GM23338 (cell line): ENCODE results near the gene KCNMA1.

Source experiments
- CREB1 ChIP-seq: fragments of 250-450 bp; sonication (Bioruptor Pico); IDR thresholded peaks from 2 replicates; pipeline ENCODE4 v1.5.0; 2020; ENCODE audit warnings: low read depth, mild to moderate bottlenecking, moderate library complexity
- EZH2 ChIP-seq: fragments of 200-600 bp; sonication (generic); IDR thresholded peaks from one replicate; pipeline ENCODE4 v1.8.0; 2017; ENCODE audit warnings: antibody characterized with exemption, mild to moderate bottlenecking, low read depth; ENCODE audit not compliant: unreplicated experiment
- EZH2phosphoT487 ChIP-seq: fragments of 200-600 bp; sonication (generic); IDR thresholded peaks from one replicate; pipeline ENCODE4 v1.8.1; 2018; ENCODE audit warnings: antibody characterized with exemption; ENCODE audit not compliant: unreplicated experiment
- JUNB ChIP-seq: IDR thresholded peaks from one replicate; pipeline ENCODE4 v1.6.1; 2016; ENCODE audit warnings: antibody characterized with exemption; ENCODE audit not compliant: unreplicated experiment
- NANOG ChIP-seq: IDR thresholded peaks from 2 replicates; pipeline ENCODE4 v1.6.1; 2016; ENCODE audit warnings: antibody characterized with exemption, borderline replicate concordance
- POLR2AphosphoS5 ChIP-seq: IDR thresholded peaks from 2 replicates; pipeline ENCODE4 v1.6.1; 2016; ENCODE audit warnings: antibody characterized with exemption, low read depth
- STAT1 ChIP-seq: IDR thresholded peaks from one replicate; pipeline ENCODE4 v1.6.1; 2016; ENCODE audit warnings: antibody characterized with exemption; ENCODE audit not compliant: unreplicated experiment
- ZNF114 ChIP-seq: fragments of 250-450 bp; sonication (Bioruptor Pico); IDR thresholded peaks from 2 replicates; pipeline ENCODE4 v1.5.0; 2020; ENCODE audit warnings: mild to moderate bottlenecking, moderate library complexity
- ZNF331 ChIP-seq: fragments of 250-450 bp; sonication (Bioruptor Pico); IDR thresholded peaks from 2 replicates; pipeline ENCODE4 v1.5.0; 2020; ENCODE audit warnings: low read depth, mild to moderate bottlenecking, moderate library complexity
- TF ChIP-seq, protein P1 (sequence below), 2 experiments: fragments of 200-600 bp in 1 of 2; sonication (generic) in 1 of 2; conservative IDR thresholded peaks; 2 replicates each; pipeline versions ENCODE4 v1.5.1 to v1.6.1; 2016 to 2017; ENCODE audit warnings: antibody characterized with exemption in 2 of 2, low read depth in 2 of 2, mild to moderate bottlenecking in 2 of 2, moderate library complexity in 1 of 2
- TF ChIP-seq, protein P2 (sequence below): IDR thresholded peaks from one replicate; pipeline ENCODE4 v1.6.1; 2018; ENCODE audit warnings: antibody characterized with exemption; ENCODE audit not compliant: unreplicated experiment
- TF ChIP-seq, protein P3 (sequence below): fragments of 250-450 bp; sonication (Bioruptor Pico); IDR thresholded peaks from 2 replicates; pipeline ENCODE4 v1.5.0; 2020; ENCODE audit warnings: mild to moderate bottlenecking, moderate library complexity
- TF ChIP-seq, protein P4 (sequence below): IDR thresholded peaks from 2 replicates; pipeline ENCODE4 v1.6.1; 2016; ENCODE audit warnings: antibody characterized with exemption

DNA sequence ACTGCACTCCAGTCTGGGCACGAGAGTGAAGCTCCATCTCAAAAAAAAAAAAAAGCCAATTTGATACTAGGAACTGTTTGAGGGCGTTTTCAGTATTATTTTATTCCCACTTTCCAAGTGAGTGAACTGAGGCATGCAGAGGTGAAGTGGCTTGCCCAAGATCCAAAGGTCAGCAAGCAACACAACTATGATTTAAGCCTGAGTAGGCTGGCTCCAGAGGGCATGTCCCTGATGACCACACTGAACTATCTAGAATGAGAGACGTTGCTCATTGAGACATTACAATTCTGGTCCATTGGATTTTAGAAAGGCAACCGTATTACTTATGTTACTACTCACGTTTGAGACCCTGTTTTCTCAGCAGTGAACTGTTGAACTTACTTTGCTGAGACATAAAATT, 20.8 kb downstream of the KCNMA1 start:
- TF ChIP-seq, protein P1, sequence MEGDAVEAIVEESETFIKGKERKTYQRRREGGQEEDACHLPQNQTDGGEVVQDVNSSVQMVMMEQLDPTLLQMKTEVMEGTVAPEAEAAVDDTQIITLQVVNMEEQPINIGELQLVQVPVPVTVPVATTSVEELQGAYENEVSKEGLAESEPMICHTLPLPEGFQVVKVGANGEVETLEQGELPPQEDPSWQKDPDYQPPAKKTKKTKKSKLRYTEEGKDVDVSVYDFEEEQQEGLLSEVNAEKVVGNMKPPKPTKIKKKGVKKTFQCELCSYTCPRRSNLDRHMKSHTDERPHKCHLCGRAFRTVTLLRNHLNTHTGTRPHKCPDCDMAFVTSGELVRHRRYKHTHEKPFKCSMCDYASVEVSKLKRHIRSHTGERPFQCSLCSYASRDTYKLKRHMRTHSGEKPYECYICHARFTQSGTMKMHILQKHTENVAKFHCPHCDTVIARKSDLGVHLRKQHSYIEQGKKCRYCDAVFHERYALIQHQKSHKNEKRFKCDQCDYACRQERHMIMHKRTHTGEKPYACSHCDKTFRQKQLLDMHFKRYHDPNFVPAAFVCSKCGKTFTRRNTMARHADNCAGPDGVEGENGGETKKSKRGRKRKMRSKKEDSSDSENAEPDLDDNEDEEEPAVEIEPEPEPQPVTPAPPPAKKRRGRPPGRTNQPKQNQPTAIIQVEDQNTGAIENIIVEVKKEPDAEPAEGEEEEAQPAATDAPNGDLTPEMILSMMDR (conservative IDR thresholded peaks at IDR 0.05; ENCODE audit: low read depth in 2 of 2) = no peak
- TF ChIP-seq EZH2phosphoT487 = no peak
- no peak for TF ChIP-seq CREB1 (CRISPR knock-in tag)
- TF ChIP-seq, protein P2, sequence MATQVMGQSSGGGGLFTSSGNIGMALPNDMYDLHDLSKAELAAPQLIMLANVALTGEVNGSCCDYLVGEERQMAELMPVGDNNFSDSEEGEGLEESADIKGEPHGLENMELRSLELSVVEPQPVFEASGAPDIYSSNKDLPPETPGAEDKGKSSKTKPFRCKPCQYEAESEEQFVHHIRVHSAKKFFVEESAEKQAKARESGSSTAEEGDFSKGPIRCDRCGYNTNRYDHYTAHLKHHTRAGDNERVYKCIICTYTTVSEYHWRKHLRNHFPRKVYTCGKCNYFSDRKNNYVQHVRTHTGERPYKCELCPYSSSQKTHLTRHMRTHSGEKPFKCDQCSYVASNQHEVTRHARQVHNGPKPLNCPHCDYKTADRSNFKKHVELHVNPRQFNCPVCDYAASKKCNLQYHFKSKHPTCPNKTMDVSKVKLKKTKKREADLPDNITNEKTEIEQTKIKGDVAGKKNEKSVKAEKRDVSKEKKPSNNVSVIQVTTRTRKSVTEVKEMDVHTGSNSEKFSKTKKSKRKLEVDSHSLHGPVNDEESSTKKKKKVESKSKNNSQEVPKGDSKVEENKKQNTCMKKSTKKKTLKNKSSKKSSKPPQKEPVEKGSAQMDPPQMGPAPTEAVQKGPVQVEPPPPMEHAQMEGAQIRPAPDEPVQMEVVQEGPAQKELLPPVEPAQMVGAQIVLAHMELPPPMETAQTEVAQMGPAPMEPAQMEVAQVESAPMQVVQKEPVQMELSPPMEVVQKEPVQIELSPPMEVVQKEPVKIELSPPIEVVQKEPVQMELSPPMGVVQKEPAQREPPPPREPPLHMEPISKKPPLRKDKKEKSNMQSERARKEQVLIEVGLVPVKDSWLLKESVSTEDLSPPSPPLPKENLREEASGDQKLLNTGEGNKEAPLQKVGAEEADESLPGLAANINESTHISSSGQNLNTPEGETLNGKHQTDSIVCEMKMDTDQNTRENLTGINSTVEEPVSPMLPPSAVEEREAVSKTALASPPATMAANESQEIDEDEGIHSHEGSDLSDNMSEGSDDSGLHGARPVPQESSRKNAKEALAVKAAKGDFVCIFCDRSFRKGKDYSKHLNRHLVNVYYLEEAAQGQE = no peak
- no peak for TF ChIP-seq EZH2
- TF ChIP-seq, protein P3, sequence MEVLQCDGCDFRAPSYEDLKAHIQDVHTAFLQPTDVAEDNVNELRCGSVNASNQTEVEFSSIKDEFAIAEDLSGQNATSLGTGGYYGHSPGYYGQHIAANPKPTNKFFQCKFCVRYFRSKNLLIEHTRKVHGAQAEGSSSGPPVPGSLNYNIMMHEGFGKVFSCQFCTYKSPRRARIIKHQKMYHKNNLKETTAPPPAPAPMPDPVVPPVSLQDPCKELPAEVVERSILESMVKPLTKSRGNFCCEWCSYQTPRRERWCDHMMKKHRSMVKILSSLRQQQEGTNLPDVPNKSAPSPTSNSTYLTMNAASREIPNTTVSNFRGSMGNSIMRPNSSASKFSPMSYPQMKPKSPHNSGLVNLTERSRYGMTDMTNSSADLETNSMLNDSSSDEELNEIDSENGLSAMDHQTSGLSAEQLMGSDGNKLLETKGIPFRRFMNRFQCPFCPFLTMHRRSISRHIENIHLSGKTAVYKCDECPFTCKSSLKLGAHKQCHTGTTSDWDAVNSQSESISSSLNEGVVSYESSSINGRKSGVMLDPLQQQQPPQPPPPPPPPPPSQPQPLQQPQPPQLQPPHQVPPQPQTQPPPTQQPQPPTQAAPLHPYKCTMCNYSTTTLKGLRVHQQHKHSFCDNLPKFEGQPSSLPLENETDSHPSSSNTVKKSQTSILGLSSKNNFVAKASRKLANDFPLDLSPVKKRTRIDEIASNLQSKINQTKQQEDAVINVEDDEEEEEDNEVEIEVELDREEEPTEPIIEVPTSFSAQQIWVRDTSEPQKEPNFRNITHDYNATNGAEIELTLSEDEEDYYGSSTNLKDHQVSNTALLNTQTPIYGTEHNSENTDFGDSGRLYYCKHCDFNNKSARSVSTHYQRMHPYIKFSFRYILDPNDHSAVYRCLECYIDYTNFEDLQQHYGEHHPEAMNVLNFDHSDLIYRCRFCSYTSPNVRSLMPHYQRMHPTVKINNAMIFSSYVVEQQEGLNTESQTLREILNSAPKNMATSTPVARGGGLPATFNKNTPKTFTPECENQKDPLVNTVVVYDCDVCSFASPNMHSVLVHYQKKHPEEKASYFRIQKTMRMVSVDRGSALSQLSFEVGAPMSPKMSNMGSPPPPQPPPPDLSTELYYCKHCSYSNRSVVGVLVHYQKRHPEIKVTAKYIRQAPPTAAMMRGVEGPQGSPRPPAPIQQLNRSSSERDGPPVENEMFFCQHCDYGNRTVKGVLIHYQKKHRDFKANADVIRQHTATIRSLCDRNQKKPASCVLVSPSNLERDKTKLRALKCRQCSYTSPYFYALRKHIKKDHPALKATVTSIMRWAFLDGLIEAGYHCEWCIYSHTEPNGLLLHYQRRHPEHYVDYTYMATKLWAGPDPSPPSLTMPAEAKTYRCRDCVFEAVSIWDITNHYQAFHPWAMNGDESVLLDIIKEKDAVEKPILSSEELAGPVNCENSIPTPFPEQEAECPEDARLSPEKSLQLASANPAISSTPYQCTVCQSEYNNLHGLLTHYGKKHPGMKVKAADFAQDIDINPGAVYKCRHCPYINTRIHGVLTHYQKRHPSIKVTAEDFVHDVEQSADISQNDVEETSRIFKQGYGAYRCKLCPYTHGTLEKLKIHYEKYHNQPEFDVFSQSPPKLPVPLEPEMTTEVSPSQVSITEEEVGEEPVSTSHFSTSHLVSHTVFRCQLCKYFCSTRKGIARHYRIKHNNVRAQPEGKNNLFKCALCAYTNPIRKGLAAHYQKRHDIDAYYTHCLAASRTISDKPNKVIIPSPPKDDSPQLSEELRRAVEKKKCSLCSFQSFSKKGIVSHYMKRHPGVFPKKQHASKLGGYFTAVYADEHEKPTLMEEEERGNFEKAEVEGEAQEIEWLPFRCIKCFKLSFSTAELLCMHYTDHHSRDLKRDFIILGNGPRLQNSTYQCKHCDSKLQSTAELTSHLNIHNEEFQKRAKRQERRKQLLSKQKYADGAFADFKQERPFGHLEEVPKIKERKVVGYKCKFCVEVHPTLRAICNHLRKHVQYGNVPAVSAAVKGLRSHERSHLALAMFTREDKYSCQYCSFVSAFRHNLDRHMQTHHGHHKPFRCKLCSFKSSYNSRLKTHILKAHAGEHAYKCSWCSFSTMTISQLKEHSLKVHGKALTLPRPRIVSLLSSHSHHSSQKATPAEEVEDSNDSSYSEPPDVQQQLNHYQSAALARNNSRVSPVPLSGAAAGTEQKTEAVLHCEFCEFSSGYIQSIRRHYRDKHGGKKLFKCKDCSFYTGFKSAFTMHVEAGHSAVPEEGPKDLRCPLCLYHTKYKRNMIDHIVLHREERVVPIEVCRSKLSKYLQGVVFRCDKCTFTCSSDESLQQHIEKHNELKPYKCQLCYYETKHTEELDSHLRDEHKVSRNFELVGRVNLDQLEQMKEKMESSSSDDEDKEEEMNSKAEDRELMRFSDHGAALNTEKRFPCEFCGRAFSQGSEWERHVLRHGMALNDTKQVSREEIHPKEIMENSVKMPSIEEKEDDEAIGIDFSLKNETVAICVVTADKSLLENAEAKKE (CRISPR knock-in tag) = no peak
- TF ChIP-seq NANOG = no peak
- TF ChIP-seq POLR2AphosphoS5 = no peak
- TF ChIP-seq, protein P4, sequence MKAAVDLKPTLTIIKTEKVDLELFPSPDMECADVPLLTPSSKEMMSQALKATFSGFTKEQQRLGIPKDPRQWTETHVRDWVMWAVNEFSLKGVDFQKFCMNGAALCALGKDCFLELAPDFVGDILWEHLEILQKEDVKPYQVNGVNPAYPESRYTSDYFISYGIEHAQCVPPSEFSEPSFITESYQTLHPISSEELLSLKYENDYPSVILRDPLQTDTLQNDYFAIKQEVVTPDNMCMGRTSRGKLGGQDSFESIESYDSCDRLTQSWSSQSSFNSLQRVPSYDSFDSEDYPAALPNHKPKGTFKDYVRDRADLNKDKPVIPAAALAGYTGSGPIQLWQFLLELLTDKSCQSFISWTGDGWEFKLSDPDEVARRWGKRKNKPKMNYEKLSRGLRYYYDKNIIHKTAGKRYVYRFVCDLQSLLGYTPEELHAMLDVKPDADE = no peak
- TF ChIP-seq ZNF114 (CRISPR knock-in tag) = no peak
- no peak for TF ChIP-seq ZNF331 (CRISPR knock-in tag)
- no peak for TF ChIP-seq JUNB
- TF ChIP-seq STAT1 = no peak
